Measurements from ENCODE around the gene PNMA6A.

DNA sequence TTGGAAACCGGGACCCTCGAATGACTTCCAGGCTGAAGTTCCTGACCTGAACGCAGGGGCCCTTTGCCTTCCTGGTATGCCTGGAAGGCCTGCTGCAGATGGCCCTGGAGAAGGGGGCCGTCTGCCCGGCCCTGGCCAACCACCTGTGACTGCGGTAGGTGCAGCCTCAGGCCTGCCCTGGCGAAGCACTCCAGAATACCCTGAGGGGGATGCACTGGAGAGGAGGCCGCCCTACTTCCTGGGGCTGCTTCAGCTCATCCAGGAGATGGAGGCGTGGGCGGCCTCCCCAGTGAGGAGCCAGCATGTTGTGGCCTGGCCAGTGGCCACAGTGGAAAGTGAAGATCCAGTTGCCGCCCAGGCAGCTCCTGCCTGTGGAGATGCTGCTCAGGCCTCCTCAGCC is 42.4 kb upstream of the PNMA6A start:
- TF ChIP-seq POLR2A (IDR thresholded peaks at IDR 0.05) (no peak), POLR2AphosphoS5 (IDR thresholded peaks at IDR 0.05) (no peak)
- TF ChIP-seq, protein P1, sequence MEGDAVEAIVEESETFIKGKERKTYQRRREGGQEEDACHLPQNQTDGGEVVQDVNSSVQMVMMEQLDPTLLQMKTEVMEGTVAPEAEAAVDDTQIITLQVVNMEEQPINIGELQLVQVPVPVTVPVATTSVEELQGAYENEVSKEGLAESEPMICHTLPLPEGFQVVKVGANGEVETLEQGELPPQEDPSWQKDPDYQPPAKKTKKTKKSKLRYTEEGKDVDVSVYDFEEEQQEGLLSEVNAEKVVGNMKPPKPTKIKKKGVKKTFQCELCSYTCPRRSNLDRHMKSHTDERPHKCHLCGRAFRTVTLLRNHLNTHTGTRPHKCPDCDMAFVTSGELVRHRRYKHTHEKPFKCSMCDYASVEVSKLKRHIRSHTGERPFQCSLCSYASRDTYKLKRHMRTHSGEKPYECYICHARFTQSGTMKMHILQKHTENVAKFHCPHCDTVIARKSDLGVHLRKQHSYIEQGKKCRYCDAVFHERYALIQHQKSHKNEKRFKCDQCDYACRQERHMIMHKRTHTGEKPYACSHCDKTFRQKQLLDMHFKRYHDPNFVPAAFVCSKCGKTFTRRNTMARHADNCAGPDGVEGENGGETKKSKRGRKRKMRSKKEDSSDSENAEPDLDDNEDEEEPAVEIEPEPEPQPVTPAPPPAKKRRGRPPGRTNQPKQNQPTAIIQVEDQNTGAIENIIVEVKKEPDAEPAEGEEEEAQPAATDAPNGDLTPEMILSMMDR (IDR thresholded peaks at IDR 0.05 in 8 of 11, conservative IDR thresholded peaks at IDR 0.05 in 3 of 11) = no peak

Data from spleen (tissue), 7 donors.